A549 (cell line): ENCODE data around the gene FDPS. TPM values are rescaled to one million over a fixed set of nuclear protein-coding genes. Genes with fewer than 3 reads are reported as not detected.

Experiments
- ATAC-seq, 2 experiments: fragments of 200-7000 bp in 1 of 2; fragments of >200 bp in 1 of 2; cut with Nextera tagmentation in 1 of 2; cut with Tn5 transposase in 1 of 2; 3 replicates each; pipeline versions ENCODE4 v1.8.0 to v1.9.1; 2018 to 2020; ENCODE audit warnings: mild to moderate bottlenecking in 1 of 2, moderate library complexity in 1 of 2
- CTCF ChIA-PET: fragments of 300-600 bp; sonication (Branson Sonifier 250); formaldehyde crosslinking; extraction: SDS; loops from one replicate; lab custom pipeline; 2021; ENCODE audit warnings: antibody characterized with exemption, inconsistent platforms; lab: Yijun Ruan, JAX
- POLR2A ChIA-PET: fragments of 350-600 bp; formaldehyde crosslinking; extraction: SDS; loops from one replicate; lab custom pipeline; 2021; ENCODE audit warnings: antibody characterized with exemption, inconsistent platforms; lab: Yijun Ruan, JAX
- DNase-seq, 2 experiments: peaks; one replicate each; pipeline versions ENCODE4 v3.0.0 to v3.0.0-alpha.2; 2011 to 2016; ENCODE audit warnings: low read depth in 1 of 2, low spot score in 1 of 2
- FAIRE-seq: peaks from 2 replicates; lab custom pipeline; 2011; peaks lifted over from hg19 to GRCh38; lab: Jason Lieb, UNC
- H3K27ac ChIP-seq, 2 experiments: fragments of >200 bp; sonication (Bioruptor Twin); formaldehyde crosslinking; 3 replicates each; pipeline ENCODE4 v1.5.1; 2016 to 2017
- H3K4me1 ChIP-seq: fragments of >200 bp; sonication (Bioruptor Twin); formaldehyde crosslinking; 3 replicates; pipeline ENCODE4 v1.6.1; 2016
- H3K4me2 ChIP-seq: fragments of >200 bp; sonication (Bioruptor Twin); formaldehyde crosslinking; 3 replicates; pipeline ENCODE4 v1.6.1; 2016
- H3K4me3 ChIP-seq: fragments of >200 bp; sonication (Bioruptor Twin); formaldehyde crosslinking; 3 replicates; pipeline ENCODE4 v1.5.1; 2016
- H3K9me3 ChIP-seq: fragments of >200 bp; sonication (Bioruptor Twin); formaldehyde crosslinking; 3 replicates; pipeline ENCODE4 v1.6.1; 2016
- BCL3 ChIP-seq: fragments of >200 bp; sonication (Bioruptor Twin); formaldehyde crosslinking; IDR thresholded peaks from 3 replicates; pipeline ENCODE4 v1.6.1; 2016
- CBX8 ChIP-seq: fragments of 200-600 bp; sonication (generic); IDR thresholded peaks from 2 replicates; pipeline ENCODE4 v1.6.1; 2016
- CEBPB ChIP-seq, 2 experiments: fragments of >200 bp in 1 of 2; sonication (Bioruptor Twin) in 1 of 2; formaldehyde crosslinking in 1 of 2; IDR thresholded peaks; 2 replicates each; pipeline ENCODE4 v1.6.1; 2012 to 2016
- CHD2 ChIP-seq: fragments of 150-350 bp; IDR thresholded peaks from 2 replicates; pipeline ENCODE4 v1.6.1; 2014; ENCODE audit warnings: low read length; ENCODE audit not compliant: partially characterized antibody
- CTCF ChIP-seq: fragments of >200 bp; sonication (Bioruptor Twin); formaldehyde crosslinking; IDR thresholded peaks from 3 replicates; pipeline ENCODE4 v1.5.1; 2016
- E2F6 ChIP-seq: IDR thresholded peaks from 2 replicates; pipeline ENCODE4 v1.6.1; 2012; ENCODE audit warnings: low read depth, borderline replicate concordance
- EHMT2 ChIP-seq: fragments of 200-600 bp; sonication (generic); IDR thresholded peaks from 2 replicates; pipeline ENCODE4 v1.6.1; 2016; ENCODE audit warnings: antibody characterized with exemption, low read depth, mild to moderate bottlenecking, moderate library complexity
- ELK1 ChIP-seq: fragments of 150-350 bp; IDR thresholded peaks from 2 replicates; pipeline ENCODE4 v1.6.1; 2014; ENCODE audit warnings: low read depth, mild to moderate bottlenecking, low read length
- ESRRA ChIP-seq: fragments of 150-350 bp; IDR thresholded peaks from 2 replicates; pipeline ENCODE4 v1.6.1; 2014; ENCODE audit warnings: mild to moderate bottlenecking, low read length, borderline replicate concordance
- FOSB ChIP-seq: fragments of 250-450 bp; sonication (Bioruptor Pico); IDR thresholded peaks from 2 replicates; pipeline ENCODE4 v1.5.0; 2020; ENCODE audit warnings: mild to moderate bottlenecking, moderate library complexity
- FOSL2 ChIP-seq, 2 experiments: fragments of 450-650 bp in 1 of 2; fragments of >200 bp in 1 of 2; sonication (Bioruptor Twin) in 1 of 2; formaldehyde crosslinking; IDR thresholded peaks; 2 replicates each; pipeline versions ENCODE4 v1.5.0 to v1.6.1; 2016 to 2020; ENCODE audit warnings: mild to moderate bottlenecking in 1 of 2, moderate library complexity in 1 of 2
- HDAC2 ChIP-seq: fragments of 200-600 bp; sonication (generic); IDR thresholded peaks from 2 replicates; pipeline ENCODE4 v1.6.1; 2016
- HEYL ChIP-seq: fragments of 250-450 bp; sonication (Bioruptor Pico); IDR thresholded peaks from 2 replicates; pipeline ENCODE4 v1.8.0; 2021; ENCODE audit warnings: mild to moderate bottlenecking, moderate library complexity
- HOXA7 ChIP-seq: fragments of 250-450 bp; sonication (Bioruptor Pico); IDR thresholded peaks from 2 replicates; pipeline ENCODE4 v1.5.0; 2020; ENCODE audit warnings: mild to moderate bottlenecking, moderate library complexity
- HOXB13 ChIP-seq: fragments of 250-450 bp; sonication (Bioruptor Pico); IDR thresholded peaks from 2 replicates; pipeline ENCODE4 v1.5.0; 2020; ENCODE audit warnings: low read depth, mild to moderate bottlenecking, moderate library complexity
- JUN ChIP-seq, 2 experiments: fragments of >200 bp; sonication (Bioruptor Twin); formaldehyde crosslinking; IDR thresholded peaks; 2 replicates in 1 of 2; 3 replicates in 1 of 2; pipeline ENCODE4 v1.6.1; 2016 to 2017
- KDM5A ChIP-seq: fragments of 200-600 bp; sonication (generic); IDR thresholded peaks from 2 replicates; pipeline ENCODE4 v1.6.1; 2016; ENCODE audit warnings: antibody characterized with exemption, mild to moderate bottlenecking
- MAZ ChIP-seq: fragments of 150-350 bp; IDR thresholded peaks from 2 replicates; pipeline ENCODE4 v1.6.1; 2014; ENCODE audit warnings: antibody characterized with exemption, low read depth, low read length, borderline replicate concordance
- NFE2L2 ChIP-seq: fragments of 150-350 bp; conservative IDR thresholded peaks from 2 replicates; pipeline ENCODE4 v1.6.1; 2014; ENCODE audit warnings: low read length
- PHF8 ChIP-seq: fragments of 200-600 bp; sonication (generic); IDR thresholded peaks from 2 replicates; pipeline ENCODE4 v1.6.1; 2016; ENCODE audit warnings: low read depth, mild to moderate bottlenecking, antibody characterized with exemption, moderate library complexity, borderline replicate concordance
- POLR2AphosphoS2 ChIP-seq: conservative IDR thresholded peaks from 2 replicates; pipeline ENCODE4 v1.6.1; 2012; ENCODE audit warnings: low read length, improper control_type of control experiment, inconsistent platforms
- RARB ChIP-seq: fragments of 250-450 bp; sonication (Bioruptor Pico); IDR thresholded peaks from 2 replicates; pipeline ENCODE4 v1.8.0; 2021; ENCODE audit warnings: mild to moderate bottlenecking, moderate library complexity
- RCOR1 ChIP-seq: fragments of 150-350 bp; IDR thresholded peaks from 2 replicates; pipeline ENCODE4 v1.6.1; 2014; ENCODE audit warnings: antibody characterized with exemption, low read length, low read depth
- REST ChIP-seq: fragments of 200-600 bp; sonication (generic); IDR thresholded peaks from 2 replicates; pipeline ENCODE4 v1.6.1; 2016; ENCODE audit warnings: antibody characterized with exemption, mild to moderate bottlenecking, moderate library complexity
- RNF2 ChIP-seq: fragments of 200-600 bp; sonication (generic); IDR thresholded peaks from 2 replicates; pipeline ENCODE4 v1.6.1; 2016; ENCODE audit warnings: low read depth, mild to moderate bottlenecking, antibody characterized with exemption, moderate library complexity, borderline replicate concordance
- TFCP2L1 ChIP-seq: fragments of 250-450 bp; sonication (Bioruptor Pico); IDR thresholded peaks from 2 replicates; pipeline ENCODE4 v1.5.0; 2021; ENCODE audit warnings: mild to moderate bottlenecking
- TP53 ChIP-seq: fragments of 250-450 bp; sonication (Bioruptor Pico); IDR thresholded peaks from 2 replicates; pipeline ENCODE4 v1.5.0; 2021; ENCODE audit warnings: mild to moderate bottlenecking, moderate library complexity
- USF2 ChIP-seq: fragments of 450-650 bp; IDR thresholded peaks from 2 replicates; pipeline ENCODE4 v1.6.1; 2014; ENCODE audit warnings: antibody characterized with exemption
- ZFP36 ChIP-seq: fragments of 450-650 bp; IDR thresholded peaks from 2 replicates; pipeline ENCODE4 v1.6.1; 2014; ENCODE audit warnings: borderline replicate concordance; ENCODE audit not compliant: partially characterized antibody
- WGBS: methylation state at CpG from one replicate; pipeline ENCODE4 v1.1.6; 2017; ENCODE audit errors: missing lambda C conversion rate; 5-methylcytosine and 5-hydroxymethylcytosine counted together
- polyA plus RNA-seq, 4 experiments: library from polyadenylated mRNA; depleted of rRNA in 3 of 4; stranded (reverse); fragments of >200 nt; fragmentation: RNase III in 1 of 4; extraction: RNeasy Plus Mini Kit Qiagen cat#74134 plus additional on column Dnase treatment in 1 of 4; gene quantifications; 2 replicates in 3 of 4; 3 replicates in 1 of 4; pipeline ENCODE4 v1.2.3, GENCODE V29; 2011 to 2017

FDPS gene
- polyA plus RNA-seq, 2 of the 4 experiments (the other 2 are of a cell fraction), result 148 to 228 TPM

- TF ChIP-seq E2F6 (no peak), JUN (IDR thresholded peaks at IDR 0.05) (no peak), ZFP36 (no peak), MAZ (no peak), EHMT2 (no peak), HEYL (CRISPR knock-in tag) (no peak), REST (no peak), ELK1 (no peak), RNF2 (no peak), HDAC2 (no peak), POLR2AphosphoS2 (no peak), TFCP2L1 (CRISPR knock-in tag) (no peak), HOXA7 (CRISPR knock-in tag) (no peak), CEBPB (IDR thresholded peaks at IDR 0.05) (no peak), CTCF (no peak), KDM5A (no peak), CHD2 (no peak)
- TF ChIP-seq, all 56 proteins: peak for 0
- ChIA-PET POLR2A (no interaction called here), CTCF (interaction anchor here (0.9 to 16.5 kb wide), 6 partner anchors 10 to 382 kb away, joined by 3 to 326 read pairs (median 11); no protein-coding TSS in a partner anchor)
Measured at GRCh38 chr1:155266553-155266952, 42.1 kb upstream of the FDPS start.

GRCh38 chr1:155267373-155267772, 41.3 kb upstream of the FDPS start:
- Histone ChIP-seq H3K4me1 (peaks cover 13% of the 10 kb centered on the region), H3K27ac (no peak overlapping the region), H3K4me3 (no peak overlapping the region), H3K4me2 (no peak overlapping the region), H3K9me3 (no peaks in the 10 kb centered on the region)
- 96% methylated on average over 2 of the region's 2 CpGs for WGBS
- FAIRE-seq (no peak), DNase-seq (no peak), ATAC-seq (no peak)
- ChIA-PET POLR2A (no interaction called here), CTCF (interaction anchor here (0.9 to 16.5 kb wide), 5 partner anchors 9 to 381 kb away, joined by 4 to 326 read pairs (median 6); partner anchors contain the start of gene HCN3)
- TF ChIP-seq BCL3 (no peak), EHMT2 (no peak), CEBPB (IDR thresholded peaks at IDR 0.05) (no peak), JUN (IDR thresholded peaks at IDR 0.05) (no peak), MAZ (no peak), FOSB (CRISPR knock-in tag) (no peak), FOSL2 (IDR thresholded peaks at IDR 0.05) (no peak), FOSL2 (CRISPR knock-in tag; IDR thresholded peaks at IDR 0.05) (no peak), HOXB13 (no peak), RCOR1 (no peak), RNF2 (no peak), HDAC2 (no peak), CBX8 (no peak), USF2 (no peak), RARB (CRISPR knock-in tag) (no peak), TP53 (CRISPR knock-in tag) (no peak), PHF8 (no peak), KDM5A (no peak), NFE2L2 (no peak), ESRRA (no peak)

More at GRCh38 chr1:155266553-155266952, 42.1 kb upstream of the FDPS start:
- Histone ChIP-seq H3K4me2 (no peak overlapping the region), H3K27ac (no peak overlapping the region), H3K4me1 (peaks cover 5% of the 10 kb centered on the region), H3K9me3 (no peaks in the 10 kb centered on the region), H3K4me3 (no peak overlapping the region)
- FAIRE-seq, result no peak
- 89% methylated on average over 6 of the region's 6 CpGs for WGBS
- no peak for ATAC-seq
- DNase-seq, result no peak
